Choroid plexus epithelial cell (primary cell): ENCODE results near the gene OSBP.

ENCODE experiments used
- DNase-seq: peaks from one replicate; pipeline ENCODE4 v3.0.0-alpha.2; 2010; ENCODE audit warnings: low read depth
- H3K4me3 ChIP-seq: 2 replicates; pipeline ENCODE4 v1.5.1; 2011; ENCODE audit warnings: low read depth, mild to moderate bottlenecking, control low read depth, low read length, moderate library complexity
- TF ChIP-seq, protein P1 (sequence below): conservative IDR thresholded peaks from 2 replicates; pipeline ENCODE4 v1.5.1; 2011; ENCODE audit warnings: low read depth, mild to moderate bottlenecking, control low read depth, inconsistent platforms, low read length, moderate library complexity

Gene OSBP

DNA sequence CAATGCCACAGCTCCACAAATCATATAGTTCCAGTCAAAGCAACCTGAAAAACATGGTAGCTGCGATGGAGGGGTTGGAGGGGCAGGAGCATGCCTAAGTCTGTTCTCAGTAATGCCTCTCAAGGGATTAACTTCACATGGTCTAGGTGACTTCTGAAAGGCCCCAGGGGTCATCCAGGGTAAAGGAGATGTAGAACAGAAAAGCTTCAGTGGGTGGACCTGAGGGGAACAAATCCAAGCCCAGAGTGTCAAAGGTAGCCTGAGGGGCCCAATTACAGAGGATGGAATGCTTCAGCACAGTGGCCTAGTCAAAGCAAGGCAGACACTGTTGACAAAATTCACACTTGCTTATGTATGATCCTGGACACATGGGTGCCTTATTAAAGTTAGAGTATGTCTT, 80.9 kb downstream of the OSBP start:
- TF ChIP-seq, protein P1, sequence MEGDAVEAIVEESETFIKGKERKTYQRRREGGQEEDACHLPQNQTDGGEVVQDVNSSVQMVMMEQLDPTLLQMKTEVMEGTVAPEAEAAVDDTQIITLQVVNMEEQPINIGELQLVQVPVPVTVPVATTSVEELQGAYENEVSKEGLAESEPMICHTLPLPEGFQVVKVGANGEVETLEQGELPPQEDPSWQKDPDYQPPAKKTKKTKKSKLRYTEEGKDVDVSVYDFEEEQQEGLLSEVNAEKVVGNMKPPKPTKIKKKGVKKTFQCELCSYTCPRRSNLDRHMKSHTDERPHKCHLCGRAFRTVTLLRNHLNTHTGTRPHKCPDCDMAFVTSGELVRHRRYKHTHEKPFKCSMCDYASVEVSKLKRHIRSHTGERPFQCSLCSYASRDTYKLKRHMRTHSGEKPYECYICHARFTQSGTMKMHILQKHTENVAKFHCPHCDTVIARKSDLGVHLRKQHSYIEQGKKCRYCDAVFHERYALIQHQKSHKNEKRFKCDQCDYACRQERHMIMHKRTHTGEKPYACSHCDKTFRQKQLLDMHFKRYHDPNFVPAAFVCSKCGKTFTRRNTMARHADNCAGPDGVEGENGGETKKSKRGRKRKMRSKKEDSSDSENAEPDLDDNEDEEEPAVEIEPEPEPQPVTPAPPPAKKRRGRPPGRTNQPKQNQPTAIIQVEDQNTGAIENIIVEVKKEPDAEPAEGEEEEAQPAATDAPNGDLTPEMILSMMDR: no peak
- H3K4me3 ChIP-seq: no peak overlapping the region
- DNase-seq: no peak

DNA sequence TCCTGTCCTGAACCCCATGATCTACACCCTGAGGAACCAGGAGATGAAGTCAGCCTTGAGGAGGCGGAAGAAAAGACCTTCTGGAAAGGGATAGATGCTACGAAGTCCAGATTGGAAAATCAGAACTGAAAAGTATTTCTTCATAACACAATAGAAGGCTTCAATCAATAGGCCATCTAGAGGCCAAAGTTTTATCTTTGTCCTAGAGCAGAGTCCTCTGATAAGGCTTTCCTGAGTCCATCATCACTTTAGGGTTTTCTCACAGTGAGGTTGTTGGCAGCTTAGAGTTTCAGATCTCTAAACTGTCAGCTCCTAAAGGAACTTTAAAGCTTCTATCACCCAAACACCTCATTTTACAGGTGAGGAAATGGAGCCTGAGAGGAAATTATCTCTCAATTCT, 83.0 kb downstream of the OSBP start:
- H3K4me3 ChIP-seq: no peak overlapping the region
- no peak for DNase-seq
- TF ChIP-seq, protein P1: no peak

DNA sequence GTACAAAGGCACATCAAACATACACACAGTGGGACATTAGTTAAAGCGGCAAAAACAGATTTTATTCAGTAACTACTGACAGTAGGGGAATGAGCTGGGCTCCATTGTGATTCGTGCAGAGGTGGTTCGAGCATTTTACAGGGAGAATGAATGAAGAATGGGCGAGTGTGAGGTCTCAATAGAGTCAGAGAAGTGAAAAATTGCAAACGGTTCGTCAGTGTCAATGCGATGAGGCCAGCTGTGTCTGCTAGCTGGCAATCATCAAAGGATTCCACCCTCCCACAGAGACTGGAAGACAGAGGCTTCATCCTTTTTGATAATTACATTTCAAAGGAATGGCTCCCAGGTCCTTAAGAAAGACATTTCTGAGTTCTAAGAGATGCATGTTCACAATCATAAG, 86.9 kb downstream of the OSBP start:
- no peak overlapping the region for H3K4me3 ChIP-seq
- DNase-seq: no peak
- TF ChIP-seq, protein P1: no peak
